NT2/D1 (cell line): ENCODE measurements around the gene SLC25A40.
"Not testable (repeated sequence)": the region's sequence is repeated elsewhere in the genome, so short reads cannot be mapped to it uniquely, and the experiment has no call there.

Source experiments
- DNase-seq: peaks from one replicate; pipeline ENCODE4 v3.0.0-alpha.2; 2011; ENCODE audit warnings: low read depth, low spot score
- H3K27me3 ChIP-seq: 2 replicates; pipeline ENCODE4 v1.6.0; 2011; ENCODE audit warnings: mild to moderate bottlenecking; ENCODE audit not compliant: insufficient read length, insufficient read depth
- H3K36me3 ChIP-seq: 2 replicates; pipeline ENCODE4 v1.6.1; 2011; ENCODE audit warnings: mild to moderate bottlenecking, low read length, mixed read lengths; ENCODE audit not compliant: insufficient read depth, insufficient read length
- H3K4me1 ChIP-seq: 2 replicates; pipeline ENCODE4 v1.5.1; 2011; ENCODE audit not compliant: insufficient read depth, insufficient read length
- H3K4me3 ChIP-seq: 2 replicates; pipeline ENCODE4 v1.5.1; 2011; ENCODE audit warnings: low read depth; ENCODE audit not compliant: insufficient read length
- H3K9ac ChIP-seq: 2 replicates; pipeline ENCODE4 v1.6.0; 2011; ENCODE audit warnings: low read depth; ENCODE audit not compliant: insufficient read length
- H3K9me3 ChIP-seq: 2 replicates; pipeline ENCODE4 v1.5.1; 2011; ENCODE audit warnings: mild to moderate bottlenecking, low read length; ENCODE audit not compliant: insufficient read depth
- SUZ12 ChIP-seq: IDR thresholded peaks from 2 replicates; pipeline ENCODE4 v1.6.1; 2011; ENCODE audit not compliant: insufficient read length, insufficient read depth; ENCODE audit errors: extremely low read depth
- YY1 ChIP-seq: IDR thresholded peaks from 2 replicates; pipeline ENCODE4 v1.6.1; 2011; ENCODE audit not compliant: insufficient read length, insufficient read depth
- ZNF274 ChIP-seq: IDR thresholded peaks from 2 replicates; pipeline ENCODE4 v1.6.1; 2011; ENCODE audit warnings: mild to moderate bottlenecking, low read depth, low read length

Gene SLC25A40

GRCh38 chr7:87876040-87876868 is at the start of gene SLC25A40, which contains the start of gene DBF4:
Gene SLC25A40, minus strand, starts transcription at chr7:87876360. Its CDS starts 17,633 bp downstream, at chr7:87858727.
Gene DBF4, plus strand, starts transcription at chr7:87876493. Its CDS starts 240 bp downstream, at chr7:87876733.
- peak within 1 kb of the TSS; percentile 79 for H3K4me3 ChIP-seq
- no peak for TF ChIP-seq ZNF274
- no peak for TF ChIP-seq SUZ12
- TF ChIP-seq YY1 = no peak
- peak; percentile 89 for DNase-seq
- peaks cover 8% of the 10 kb centered on the region for H3K9me3 ChIP-seq
- H3K36me3 ChIP-seq = peaks cover 30% of the 10 kb centered on the region
- H3K4me1 ChIP-seq = no peaks in the 10 kb centered on the region
- no peaks in the 10 kb centered on the region for H3K27me3 ChIP-seq
- peak within 1 kb of the TSS; percentile 93 for H3K9ac ChIP-seq

- H3K4me3 ChIP-seq, DNase-seq, H3K36me3 ChIP-seq: not testable (repeated sequence)
Measured at GRCh38 chr7:87922759-87923395, 46.7 kb upstream of the SLC25A40 start.

GRCh38 chr7:87920578-87920977 is 44.4 kb upstream of the SLC25A40 start:
- peak; percentile 11 for DNase-seq
- Histone ChIP-seq H3K4me3 (no peak overlapping the region), H3K9ac (no peak overlapping the region), H3K27me3 (no peaks in the 10 kb centered on the region), H3K9me3 (no peaks in the 10 kb centered on the region), H3K36me3 (no peaks in the 10 kb centered on the region), H3K4me1 (no peaks in the 10 kb centered on the region)
- no peak for TF ChIP-seq ZNF274

More at GRCh38 chr7:87922759-87923395, 46.7 kb upstream of the SLC25A40 start:
- H3K9ac ChIP-seq, H3K4me1 ChIP-seq, H3K9me3 ChIP-seq, H3K27me3 ChIP-seq: not testable (repeated sequence)

- no peaks in the 10 kb centered on the region for H3K27me3 ChIP-seq
- H3K36me3 ChIP-seq = no peaks in the 10 kb centered on the region
- TF ChIP-seq YY1 (no peak), ZNF274 (no peak), SUZ12 (no peak)
- H3K9me3 ChIP-seq = no peaks in the 10 kb centered on the region
- H3K4me3 ChIP-seq = no peak overlapping the region
- H3K9ac ChIP-seq = no peak overlapping the region
- H3K4me1 ChIP-seq = no peaks in the 10 kb centered on the region
- DNase-seq = no peak
Measured at GRCh38 chr7:87919875-87920274, 43.7 kb upstream of the SLC25A40 start.

GRCh38 chr7:87918740-87919139 is 42.6 kb upstream of the SLC25A40 start:
- Histone ChIP-seq H3K9me3 (no peaks in the 10 kb centered on the region), H3K9ac (no peak overlapping the region), H3K4me1 (no peaks in the 10 kb centered on the region), H3K36me3 (no peaks in the 10 kb centered on the region), H3K27me3 (no peaks in the 10 kb centered on the region), H3K4me3 (no peak overlapping the region)
- TF ChIP-seq SUZ12 (no peak), YY1 (no peak), ZNF274 (no peak)
- no peak for DNase-seq

GRCh38 chr7:87912121-87912520 is 36.0 kb upstream of the SLC25A40 start:
- DNase-seq = no peak
- H3K4me1 ChIP-seq = no peaks in the 10 kb centered on the region
- H3K36me3 ChIP-seq = no peaks in the 10 kb centered on the region
- no peaks in the 10 kb centered on the region for H3K27me3 ChIP-seq
- no peaks in the 10 kb centered on the region for H3K9me3 ChIP-seq
- TF ChIP-seq ZNF274 = no peak
- no peak for TF ChIP-seq SUZ12
- TF ChIP-seq YY1 = no peak
- H3K9ac ChIP-seq = no peak overlapping the region
- H3K4me3 ChIP-seq = no peak overlapping the region

- DNase-seq = not testable (repeated sequence)
Measured at GRCh38 chr7:87908814-87909213, 32.7 kb upstream of the SLC25A40 start.

GRCh38 chr7:87907136-87907906 is 31.2 kb upstream of the SLC25A40 start:
- H3K27me3 ChIP-seq, H3K9me3 ChIP-seq, DNase-seq, H3K9ac ChIP-seq, H3K4me3 ChIP-seq, H3K4me1 ChIP-seq: not testable (repeated sequence)
- peaks cover 31% of the 10 kb centered on the region for H3K36me3 ChIP-seq

More at GRCh38 chr7:87908814-87909213, 32.7 kb upstream of the SLC25A40 start:
- H3K9ac ChIP-seq, H3K4me3 ChIP-seq, H3K4me1 ChIP-seq, H3K9me3 ChIP-seq, H3K27me3 ChIP-seq: not testable (repeated sequence)
- peaks cover 26% of the 10 kb centered on the region for H3K36me3 ChIP-seq
